Activated CD4-positive, alpha-beta T cell treated with anti-CD3 and anti-CD28 coated beads, Interleukin-2, Interleukin-6, amounts not matched to agents 100 ng/mL and 50 ng/mL, durations not matched to agents 16 hours and 8 hours (primary cell): ENCODE measurements around the gene SCN5A.

Experiments
- DNase-seq: peaks from one replicate; pipeline ENCODE4 v3.0.0-alpha.2; 2020

SCN5A gene

DNA sequence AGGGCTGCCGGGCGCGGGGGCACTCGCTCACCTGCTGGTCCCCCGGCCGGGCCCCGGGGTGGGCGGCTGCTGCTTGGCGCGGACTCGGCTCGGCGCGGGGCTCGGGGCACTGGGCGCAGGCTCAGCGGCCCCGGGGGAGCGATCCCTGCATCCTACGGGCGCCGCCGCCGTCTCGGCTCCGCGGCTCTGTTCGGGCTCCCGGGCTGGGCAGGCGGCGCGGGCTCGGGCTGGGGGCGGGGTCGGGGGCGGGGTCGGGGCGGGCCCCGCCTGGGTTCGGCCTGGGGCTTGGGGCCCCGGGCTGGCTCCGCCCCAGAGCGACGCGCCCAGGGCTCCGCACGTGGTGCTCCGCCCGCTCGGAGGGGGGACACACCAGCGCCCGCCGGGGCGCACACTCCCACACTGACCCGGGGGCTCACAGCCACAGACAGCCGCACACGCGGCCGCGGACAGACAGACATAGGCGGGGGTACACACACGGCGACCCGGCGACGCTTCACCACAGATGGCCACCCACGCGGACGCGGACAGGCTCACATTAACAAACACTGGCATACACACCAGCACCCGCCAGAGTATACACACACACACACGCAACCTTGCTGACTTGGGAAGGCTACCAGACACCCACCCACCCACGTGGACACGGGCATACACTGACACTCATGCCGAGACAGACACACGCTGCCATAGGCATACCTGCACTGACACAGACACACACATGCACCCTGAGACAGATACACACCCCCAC, at the start of gene SCN5A:
Gene SCN5A, minus strand, starts transcription at position 188 of the 748 bp plus-strand sequence. CDS start 16,380 bp downstream, outside the sequence.
- peak; percentile 56 for DNase-seq

DNA sequence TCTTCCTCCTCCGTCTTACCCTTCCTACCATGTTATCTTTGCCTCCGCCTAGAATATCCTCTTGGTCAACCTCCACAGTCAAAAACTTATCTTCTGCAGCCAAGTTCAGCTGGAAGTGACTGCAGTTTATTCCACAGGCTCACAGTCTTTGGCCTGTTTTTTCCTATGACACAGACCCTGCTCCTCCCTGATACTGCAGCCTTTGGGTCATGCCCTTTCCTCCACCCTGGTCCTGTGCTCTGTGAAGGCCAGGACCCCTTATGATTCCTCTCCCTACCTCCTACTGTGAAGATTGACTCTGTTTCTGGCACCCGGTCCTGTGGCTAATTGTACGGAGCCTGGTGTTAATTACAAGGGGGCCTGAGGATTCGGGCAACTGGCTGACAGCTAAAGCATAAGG, 49.3 kb upstream of the SCN5A start:
- no peak for DNase-seq

DNA sequence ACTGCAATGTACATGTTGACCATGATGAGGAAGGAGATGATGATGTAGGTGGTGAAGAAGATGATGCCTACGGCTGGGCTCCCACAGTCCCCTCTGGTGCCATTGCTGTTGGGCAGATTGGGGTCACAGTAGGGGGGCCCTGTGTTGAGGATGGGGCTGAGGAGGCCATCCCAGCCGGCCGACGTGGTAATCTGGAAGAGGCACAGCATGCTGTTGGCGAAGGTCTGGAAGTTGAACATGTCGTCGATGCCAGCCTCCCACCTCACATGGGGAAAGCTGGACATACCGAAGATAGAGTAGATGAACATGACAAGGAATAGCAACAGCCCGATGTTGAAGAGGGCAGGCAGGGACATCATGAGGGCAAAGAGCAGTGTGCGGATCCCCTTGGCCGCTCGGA, 48.6 kb upstream of the SCN5A start:
- no peak for DNase-seq

DNA sequence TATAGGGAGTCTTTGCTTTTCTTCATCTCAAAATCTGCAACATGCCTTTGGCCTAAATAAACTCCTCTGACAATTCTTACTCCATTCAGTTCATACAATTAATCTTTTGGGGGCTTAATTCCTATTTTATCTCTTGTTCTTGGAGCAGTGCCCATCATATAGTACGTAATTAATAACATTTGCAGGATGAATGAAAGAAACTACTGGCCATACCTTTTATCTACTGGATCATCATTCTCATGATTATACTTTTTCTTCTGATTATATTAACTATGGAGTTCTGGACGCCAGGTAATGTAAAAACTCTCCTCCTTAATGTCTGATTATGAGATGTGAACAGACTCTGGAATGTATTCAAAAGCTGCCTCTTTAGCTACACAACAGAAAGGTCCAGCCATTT, 46.5 kb upstream of the SCN5A start:
- no peak for DNase-seq

DNA sequence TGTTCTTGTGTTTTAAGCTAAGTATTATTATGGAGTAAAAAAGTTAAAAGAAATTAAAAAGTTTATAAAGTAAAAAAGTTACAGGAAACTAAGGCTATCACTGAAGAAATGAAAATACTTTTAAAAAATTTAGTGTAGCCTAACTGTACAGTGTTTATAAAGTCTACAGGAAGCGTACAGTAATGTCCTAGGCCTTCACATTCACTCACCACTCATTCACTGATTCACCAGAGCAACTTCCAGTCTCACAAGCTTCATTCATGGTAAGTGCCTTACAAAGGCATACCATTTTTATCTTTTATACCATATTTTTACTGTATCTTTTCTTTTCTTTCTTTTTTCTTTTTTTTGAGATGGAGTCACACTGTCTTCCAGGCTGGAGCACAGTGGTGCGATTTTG, 40.7 kb upstream of the SCN5A start:
- no peak for DNase-seq

DNA sequence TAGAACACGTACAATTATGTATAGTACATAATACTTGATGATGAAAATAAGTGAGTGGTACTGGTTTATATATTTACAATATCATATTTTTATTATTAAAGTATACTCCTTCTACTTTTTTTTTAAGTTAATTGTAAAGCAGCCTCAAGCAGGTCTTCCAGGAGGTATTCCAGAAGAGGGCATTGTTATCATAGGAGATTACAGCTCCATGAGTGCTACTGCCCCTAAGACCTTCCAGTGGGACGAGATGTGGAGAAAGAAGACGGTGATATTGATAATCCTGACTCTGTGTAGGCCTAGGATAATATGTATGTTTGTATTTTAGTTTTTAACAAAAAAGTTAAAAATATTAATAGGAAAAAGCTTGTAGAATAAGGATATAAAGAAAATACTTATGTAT, 40.3 kb upstream of the SCN5A start:
- DNase-seq = no peak

DNA sequence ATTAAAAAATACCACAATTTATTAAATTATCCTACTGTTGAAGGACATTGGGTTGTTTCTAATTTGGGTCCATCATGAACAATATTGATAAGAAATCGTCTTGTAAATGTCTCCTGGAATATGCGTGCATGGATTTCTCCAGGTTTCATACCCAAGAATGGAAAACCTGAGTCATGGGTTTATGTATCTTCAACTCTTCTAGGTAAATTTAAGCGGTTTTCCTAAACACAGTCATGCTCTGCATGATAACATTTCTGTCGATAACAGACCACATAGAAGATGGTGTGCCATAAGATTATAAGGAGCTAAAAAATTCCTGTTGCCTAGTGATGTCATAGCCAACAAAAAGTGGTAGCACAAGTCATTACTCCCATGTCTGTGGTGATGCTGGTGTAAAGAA, 39.9 kb upstream of the SCN5A start:
- DNase-seq = no peak

DNA sequence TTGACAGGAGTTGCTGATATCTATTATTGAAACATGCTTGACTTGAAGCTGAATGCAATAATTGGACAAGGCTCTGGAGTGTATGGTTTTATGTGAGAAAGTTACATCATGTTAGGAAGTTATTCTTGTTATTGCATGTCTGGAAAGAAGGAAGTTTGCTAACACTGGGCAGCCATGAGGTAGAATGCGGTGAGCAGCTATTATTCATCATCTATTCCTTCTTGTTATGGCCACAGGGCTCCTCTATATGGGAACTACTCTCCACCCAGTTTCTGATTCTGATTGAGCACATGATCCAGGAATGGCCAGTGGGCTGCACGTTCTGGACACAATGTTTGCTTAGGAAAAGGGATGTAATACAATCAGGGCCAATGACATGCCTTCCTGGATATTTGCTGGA, 37.8 kb upstream of the SCN5A start:
- DNase-seq = no peak

DNA sequence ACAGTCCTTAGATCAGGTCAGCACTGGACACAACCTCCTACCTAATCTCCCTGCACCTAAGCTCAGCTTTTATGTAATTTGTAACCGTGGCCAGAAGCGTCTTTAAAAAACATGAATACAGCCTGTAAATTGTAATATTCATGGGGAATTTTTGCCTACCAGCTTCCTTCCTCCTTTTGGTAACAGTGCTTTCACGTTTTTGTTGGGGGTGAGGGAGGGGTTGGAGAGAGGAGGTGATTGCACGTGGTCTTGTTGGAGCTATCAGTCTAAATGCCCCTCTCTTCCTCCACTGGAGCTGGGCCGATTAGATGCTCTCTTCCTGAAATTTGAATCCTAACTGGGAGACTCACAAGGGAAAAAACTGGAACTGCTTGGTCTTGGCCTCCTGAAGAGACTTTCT, 35.1 kb upstream of the SCN5A start:
- DNase-seq = no peak

DNA sequence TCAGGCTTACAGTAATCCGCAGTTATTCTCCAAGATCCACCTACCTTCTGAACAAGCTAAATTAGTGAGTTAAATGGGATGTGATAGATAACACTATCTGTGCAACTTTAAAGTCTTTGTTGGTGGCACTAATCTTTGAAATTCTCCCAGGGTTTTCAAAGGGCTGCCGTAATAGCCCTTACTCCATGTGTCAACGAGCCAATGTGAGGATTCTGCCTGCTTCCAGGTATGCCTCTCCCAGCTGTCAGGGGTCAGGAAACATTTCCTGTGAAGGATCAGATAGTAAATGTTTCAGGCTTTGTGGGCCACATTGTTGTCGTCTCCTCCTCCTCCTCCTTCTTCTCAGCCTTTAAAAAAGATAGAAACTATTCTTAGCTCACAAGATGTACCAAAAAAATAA, 20.2 kb upstream of the SCN5A start:
- DNase-seq = no peak

DNA sequence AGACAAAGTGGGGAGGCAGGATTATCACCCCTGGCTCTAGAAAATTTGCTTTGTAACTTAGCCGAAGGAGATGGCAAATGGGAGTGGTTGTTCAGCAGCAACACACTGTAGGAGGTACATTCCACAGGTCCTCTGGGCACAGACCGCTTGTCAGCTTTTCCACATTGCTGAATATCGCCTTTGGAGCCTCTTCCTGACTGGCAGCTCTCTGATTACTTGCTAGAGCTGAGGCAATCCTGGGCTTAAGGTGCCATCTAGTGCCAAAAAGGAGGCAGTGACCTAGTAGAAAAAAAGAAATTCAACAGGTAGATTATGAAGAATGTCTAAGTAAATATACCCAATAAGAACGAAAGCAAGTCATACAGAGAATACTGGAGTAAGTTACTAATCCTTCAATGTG, 13.1 kb upstream of the SCN5A start:
- DNase-seq = peak; percentile 30

DNA sequence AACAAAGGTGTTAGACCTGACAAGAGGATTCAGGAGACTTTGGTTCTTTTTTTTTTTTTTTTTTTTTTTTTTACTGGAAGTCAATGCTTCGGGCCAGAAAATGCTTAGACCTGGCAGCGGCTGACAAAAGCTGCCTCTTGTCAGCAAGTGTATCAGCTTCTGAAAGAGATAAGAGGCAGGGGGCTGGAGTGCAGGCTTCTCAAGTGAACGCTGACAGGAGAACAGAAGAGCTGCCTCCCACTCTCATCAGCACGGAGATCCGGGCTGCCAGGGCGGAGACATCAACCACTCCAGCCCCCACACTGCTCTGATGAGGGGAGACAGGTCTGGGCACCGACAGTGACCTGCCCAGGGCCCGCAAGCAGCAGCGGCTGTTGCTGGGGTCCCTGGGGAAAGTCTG, 9.4 kb upstream of the SCN5A start:
- DNase-seq = no peak

DNA sequence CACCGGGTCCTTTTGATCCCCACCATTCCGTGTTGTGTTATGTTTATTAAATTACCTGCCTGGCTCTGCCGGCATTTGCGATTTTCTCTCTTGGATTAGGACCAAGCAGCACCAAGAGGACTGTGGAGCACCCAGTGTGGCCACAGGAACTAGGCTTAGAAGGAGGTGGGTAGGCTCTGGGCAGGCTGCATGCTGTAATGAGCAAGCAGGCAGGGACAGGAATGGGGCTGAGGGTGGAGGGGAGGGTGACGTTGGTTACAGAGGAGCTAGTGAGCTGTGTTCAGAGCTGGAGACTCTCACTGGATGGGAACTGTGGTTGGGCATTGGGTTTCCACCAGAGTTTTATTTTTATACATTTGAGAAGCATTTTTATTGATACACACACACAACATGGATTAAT, 7.9 kb upstream of the SCN5A start:
- DNase-seq = no peak

DNA sequence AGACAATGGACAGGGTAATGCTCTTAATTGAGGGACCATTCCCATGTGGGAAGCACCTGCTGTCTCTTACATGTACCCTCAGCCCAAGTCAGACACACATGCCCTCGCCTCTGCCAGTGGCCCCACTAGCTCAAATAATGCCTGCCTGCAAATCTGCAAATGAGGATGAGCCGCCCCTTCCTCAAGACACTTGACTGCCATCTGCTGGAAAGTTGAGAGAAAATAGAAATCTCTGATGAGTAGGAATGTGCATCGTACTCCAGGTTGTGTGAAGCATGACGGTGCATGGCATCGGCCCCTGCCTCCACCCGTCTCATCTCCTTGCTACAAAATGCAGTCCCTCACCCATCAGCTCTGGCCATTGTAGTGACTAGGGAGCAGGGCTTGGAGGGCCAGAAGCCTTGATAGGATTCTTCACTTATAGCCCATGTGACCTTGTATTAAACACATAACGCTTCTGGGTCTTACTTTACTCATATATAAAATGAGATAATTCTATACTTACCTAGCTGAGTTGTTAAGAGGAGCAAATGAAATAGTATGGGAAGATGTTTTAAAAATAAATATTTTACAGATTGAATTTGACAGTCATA, 6.3 kb upstream of the SCN5A start:
- DNase-seq = peak; percentile 51

DNA sequence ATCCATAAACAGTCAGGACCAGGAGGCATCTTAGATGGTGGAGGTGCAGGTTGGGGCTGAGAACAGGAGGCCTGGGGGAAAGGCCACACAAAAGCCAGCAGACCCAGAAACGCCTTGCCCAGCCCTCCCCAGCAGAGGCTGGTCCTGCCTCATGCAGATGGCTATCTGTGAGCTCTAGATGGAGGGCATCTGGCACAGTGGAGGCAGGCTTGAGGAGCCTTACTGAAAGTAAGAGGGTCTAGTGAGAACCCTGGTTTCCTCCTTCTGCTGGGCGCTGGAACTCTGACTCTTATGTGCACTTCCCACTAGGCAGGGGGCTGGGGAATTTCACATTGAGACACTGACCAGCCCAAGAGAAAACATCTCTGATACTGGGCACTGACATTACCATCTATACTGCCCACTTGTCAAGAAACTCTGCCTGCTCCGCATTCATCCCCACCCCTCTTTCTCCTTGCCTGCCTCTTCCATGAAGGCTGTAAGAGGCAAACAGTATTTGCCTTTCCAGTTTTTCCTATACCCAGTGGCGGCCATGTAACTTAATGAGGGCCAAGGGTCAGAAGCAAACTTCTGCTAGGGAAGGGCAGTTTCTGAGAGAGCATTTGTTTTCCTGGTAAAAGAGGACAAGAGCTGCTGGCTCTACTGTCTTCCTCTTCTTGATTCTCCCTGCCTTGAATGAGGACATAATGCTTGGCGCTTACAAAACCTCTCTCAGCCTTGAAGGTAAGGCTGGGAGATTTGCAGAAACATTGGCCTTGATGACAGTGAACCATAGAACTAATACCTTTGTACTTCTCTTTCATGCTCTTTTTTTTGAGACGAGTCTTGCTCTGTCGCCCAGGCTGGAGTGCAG, 4.4 kb upstream of the SCN5A start:
- no peak for DNase-seq

DNA sequence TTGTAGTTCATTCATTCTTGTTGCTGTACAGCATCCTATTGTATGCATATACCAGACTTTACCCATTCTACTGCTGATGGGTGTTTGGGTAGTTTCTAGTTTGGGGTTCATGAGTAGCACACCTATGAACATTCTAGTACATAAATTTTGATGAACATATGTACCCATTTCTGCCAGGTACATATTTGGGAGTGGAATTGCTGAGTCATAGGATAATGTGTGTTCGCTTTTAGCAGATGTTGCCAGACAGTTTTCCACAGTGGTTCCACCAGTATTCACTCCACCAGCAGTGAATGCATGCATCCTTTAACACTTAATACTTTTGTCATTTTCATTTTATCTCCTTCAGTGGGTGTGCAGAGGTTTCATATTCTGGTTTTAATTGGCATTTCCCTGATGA, 3.4 kb upstream of the SCN5A start:
- no peak for DNase-seq

DNA sequence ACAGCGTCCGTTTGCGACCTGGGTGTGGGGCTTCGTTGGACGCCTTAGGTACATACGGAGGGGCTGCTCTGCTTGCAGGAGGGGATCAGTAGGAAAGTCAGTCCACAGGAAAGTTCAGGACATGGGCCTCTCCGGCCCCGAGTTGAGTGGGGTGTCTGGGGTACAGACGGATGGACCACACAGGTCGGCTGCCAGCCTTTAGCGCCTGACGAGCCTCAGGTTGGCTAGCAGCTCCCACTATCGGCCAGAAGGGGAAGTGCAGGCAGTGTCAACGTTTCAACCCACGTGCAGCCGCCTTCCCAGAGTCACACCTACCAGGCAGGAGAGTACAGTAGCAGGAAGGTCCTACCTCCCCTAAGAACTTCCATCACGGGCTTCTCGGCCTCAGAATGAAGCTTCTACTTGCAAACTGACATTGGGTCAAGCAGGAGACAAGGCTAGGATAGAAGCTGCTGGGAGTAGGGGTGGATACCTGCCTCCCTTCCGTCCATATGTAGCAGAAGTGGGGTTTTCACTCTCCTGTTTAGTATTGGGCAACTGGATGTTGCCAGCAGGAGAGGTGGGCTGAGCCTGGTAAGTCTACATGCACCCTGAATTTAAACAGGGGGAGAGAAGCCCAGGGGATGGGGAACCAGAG, 1.8 kb upstream of the SCN5A start:
- peak; percentile 83 for DNase-seq

DNA sequence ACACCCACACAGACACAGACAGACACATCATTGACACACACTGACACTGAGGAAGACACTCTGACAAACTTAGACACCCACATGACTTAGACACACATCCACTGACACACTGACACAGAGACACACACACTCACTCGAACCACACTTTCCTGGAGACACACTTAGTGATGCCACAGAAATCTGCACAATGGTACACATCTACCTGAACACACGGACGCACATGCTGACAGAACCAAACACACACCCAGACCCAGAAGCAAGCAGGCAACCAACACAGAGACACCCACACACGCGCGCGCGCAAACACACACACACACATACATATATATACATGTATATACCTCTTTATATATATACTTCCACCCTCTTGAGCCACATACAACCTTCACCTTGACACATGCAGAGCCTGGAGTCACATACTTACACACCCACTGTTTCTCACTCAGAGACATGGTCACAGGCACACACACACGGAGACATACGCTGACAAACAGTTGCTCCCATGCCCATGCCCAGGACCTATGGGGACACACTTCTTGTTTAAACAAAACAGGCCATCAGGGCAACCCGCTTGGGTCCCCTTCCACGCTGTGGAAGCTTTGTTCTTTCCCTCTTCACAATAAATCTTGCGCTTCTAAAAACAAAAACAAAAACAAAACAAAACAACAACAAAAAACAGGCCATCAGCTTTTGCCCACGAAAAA, 913 bp upstream of the SCN5A start:
- no peak for DNase-seq

DNA sequence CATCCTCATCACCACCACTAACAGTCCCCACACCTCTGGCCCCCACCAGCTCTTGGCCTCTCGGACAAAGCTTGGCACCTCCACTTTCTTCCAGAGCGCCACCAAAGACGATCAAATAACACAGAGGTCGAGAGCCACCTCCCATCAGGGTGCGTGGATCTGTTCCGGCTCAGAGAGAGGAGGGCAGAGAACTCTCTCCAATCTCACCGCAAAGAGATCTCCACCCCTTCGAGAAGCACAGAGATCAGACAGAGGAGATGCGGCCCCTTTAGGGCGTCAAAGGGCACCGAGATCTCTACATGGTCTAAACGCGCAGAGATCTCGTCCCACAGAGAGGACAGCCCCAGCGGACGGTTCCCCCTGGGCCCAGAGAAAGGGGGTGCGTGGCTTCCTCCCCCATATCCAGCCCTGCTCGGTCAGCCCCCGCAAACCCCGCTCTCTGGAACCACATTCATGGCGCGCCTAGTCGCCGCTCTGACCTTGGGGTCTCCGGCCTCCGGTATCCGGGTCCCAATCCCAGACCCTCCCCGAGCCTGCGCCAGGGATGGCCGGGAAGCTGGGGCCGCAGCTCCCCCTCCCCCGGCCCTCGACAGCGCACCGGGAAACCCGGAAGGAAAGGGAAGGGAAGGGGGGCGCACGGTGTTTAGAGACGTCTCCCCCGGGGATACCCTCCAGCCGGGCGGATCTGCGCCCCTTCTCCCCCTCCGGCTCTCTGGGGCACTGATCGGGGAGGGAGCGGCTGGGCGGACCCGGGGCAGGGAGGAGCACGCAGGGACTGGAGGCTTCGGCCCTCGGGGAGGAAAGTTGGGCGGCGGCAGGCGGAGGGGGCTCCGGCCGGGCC, 608 bp downstream of the SCN5A start:
- no peak for DNase-seq

DNA sequence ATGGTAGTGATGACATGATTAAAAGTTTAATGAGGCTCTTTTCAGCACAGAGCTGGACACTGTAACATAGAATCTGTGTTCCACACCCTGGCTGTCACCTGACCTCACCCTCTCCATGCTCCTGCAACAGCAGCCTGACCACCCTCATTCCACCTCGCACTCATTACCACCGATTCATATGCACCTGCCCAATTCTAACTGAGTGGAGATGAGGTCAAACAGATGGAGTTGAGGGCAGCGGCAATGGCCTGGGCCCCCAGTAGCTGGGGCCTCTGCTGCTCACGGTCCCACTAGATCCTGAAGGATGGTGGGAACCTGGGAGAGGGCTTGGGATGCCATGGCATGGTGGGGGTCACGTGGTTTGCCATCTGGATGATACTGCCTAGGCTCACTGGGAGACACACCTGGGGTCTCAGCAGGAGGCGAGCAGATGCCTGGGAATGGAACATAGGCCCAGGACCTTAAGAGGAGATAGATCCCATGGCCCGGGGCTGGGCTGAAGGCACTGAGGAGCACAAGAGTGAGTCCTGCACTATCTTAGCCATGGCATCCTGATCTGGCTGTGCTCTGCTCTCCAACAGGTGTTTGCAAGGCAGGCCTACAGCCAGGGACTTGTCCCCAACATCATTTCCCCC, 1.3 kb downstream of the SCN5A start:
- DNase-seq = no peak

DNA sequence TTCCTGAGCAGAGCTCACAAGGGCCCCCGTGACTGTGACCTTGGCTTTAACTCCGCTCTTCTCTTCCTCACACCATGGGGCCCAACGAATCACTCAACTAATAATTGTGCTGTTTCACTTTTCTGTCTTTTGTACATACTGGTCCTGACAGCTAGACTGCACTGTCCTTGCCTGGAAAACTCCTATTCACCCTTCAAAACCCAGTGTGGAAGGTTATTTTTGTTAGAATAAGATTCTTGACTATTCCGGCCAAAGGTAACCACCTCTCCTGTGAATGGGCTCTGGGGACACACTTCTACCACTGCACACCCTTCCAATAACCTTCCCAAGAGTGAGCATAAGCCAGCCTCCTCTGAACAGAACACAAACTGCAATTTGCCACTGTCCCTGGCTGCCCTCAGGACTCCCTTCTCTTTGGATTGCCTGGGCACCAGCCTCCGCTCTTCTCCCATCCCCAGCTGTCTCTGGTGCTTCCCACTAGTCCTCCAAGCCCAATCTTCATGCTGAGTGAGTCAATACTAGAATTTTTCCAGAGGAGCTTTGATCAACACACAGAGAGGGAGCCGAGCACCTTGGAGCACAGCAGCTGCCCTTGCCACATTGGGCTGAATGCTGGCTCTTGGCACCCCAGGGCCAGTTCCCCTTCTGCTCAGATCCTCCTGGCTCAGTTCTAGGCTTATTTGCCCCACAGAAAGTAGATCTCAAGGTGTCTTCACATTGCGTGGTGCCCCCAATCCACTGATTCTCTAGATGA, 2.1 kb downstream of the SCN5A start:
- no peak for DNase-seq
